ENCODE measurements around the gene CCR9.

Gene CCR9

DNA sequence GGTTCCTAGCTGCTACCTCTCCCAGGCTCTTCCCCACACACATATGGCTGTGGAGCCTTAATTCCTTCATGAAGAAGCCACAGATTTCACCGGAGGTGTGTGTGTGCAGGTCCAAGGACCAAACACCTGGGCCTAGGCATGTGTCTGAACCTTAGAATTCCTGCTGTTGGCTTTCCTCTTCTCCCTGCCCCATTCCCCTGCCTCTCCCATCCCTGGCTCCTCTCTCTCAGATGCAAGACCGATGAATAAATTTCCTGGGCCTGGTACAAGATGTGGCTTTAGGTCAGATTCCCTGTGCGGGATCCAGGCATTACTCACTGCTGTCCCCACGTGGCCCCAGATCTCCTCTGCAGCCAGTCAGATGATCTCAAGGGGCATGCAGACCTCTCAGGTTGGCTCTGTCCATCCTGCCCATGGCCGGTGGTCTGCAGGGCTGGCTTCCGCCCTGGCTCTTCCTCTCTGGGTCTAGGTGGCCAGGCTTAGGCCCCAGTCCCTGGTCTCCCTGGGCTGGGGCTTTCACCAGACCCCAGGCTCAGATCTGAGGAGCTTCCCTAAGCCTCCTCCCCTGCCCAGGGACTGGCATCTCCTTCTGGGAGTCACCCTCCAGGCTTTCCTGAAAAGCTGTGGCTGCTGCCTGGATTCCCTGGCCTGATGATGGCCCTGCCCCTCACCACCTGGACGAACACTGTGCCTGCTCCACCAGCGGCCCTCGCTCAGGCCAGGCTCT lies 20.5 kb downstream of the CCR9 start:
- DNase-seq (ENCODE audit: low spot score) (no peak), ATAC-seq (ENCODE audit: low read depth) (peak; percentile 70; the same call in 2 of the 3 replicates)
- no peak overlapping the region for H3K4me3 ChIP-seq (ENCODE audit: severe bottlenecking)
- H3K36me3 ChIP-seq (ENCODE audit: low read depth) = no peaks in the 10 kb centered on the region
- no peaks in the 10 kb centered on the region for H3K27me3 ChIP-seq (ENCODE audit: insufficient read depth, poor library complexity, severe bottlenecking)
- no peak overlapping the region for H3K27ac ChIP-seq (ENCODE audit: poor library complexity, severe bottlenecking)
- TF ChIP-seq, protein P1, sequence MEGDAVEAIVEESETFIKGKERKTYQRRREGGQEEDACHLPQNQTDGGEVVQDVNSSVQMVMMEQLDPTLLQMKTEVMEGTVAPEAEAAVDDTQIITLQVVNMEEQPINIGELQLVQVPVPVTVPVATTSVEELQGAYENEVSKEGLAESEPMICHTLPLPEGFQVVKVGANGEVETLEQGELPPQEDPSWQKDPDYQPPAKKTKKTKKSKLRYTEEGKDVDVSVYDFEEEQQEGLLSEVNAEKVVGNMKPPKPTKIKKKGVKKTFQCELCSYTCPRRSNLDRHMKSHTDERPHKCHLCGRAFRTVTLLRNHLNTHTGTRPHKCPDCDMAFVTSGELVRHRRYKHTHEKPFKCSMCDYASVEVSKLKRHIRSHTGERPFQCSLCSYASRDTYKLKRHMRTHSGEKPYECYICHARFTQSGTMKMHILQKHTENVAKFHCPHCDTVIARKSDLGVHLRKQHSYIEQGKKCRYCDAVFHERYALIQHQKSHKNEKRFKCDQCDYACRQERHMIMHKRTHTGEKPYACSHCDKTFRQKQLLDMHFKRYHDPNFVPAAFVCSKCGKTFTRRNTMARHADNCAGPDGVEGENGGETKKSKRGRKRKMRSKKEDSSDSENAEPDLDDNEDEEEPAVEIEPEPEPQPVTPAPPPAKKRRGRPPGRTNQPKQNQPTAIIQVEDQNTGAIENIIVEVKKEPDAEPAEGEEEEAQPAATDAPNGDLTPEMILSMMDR (IDR thresholded peaks at IDR 0.05; ENCODE audit: poor library complexity, severe bottlenecking) = peak; percentile 57
- H3K9me3 ChIP-seq (ENCODE audit: severe bottlenecking) = no peaks in the 10 kb centered on the region
- no peaks in the 10 kb centered on the region for H3K4me1 ChIP-seq (ENCODE audit: insufficient read depth, poor library complexity, severe bottlenecking)

DNA sequence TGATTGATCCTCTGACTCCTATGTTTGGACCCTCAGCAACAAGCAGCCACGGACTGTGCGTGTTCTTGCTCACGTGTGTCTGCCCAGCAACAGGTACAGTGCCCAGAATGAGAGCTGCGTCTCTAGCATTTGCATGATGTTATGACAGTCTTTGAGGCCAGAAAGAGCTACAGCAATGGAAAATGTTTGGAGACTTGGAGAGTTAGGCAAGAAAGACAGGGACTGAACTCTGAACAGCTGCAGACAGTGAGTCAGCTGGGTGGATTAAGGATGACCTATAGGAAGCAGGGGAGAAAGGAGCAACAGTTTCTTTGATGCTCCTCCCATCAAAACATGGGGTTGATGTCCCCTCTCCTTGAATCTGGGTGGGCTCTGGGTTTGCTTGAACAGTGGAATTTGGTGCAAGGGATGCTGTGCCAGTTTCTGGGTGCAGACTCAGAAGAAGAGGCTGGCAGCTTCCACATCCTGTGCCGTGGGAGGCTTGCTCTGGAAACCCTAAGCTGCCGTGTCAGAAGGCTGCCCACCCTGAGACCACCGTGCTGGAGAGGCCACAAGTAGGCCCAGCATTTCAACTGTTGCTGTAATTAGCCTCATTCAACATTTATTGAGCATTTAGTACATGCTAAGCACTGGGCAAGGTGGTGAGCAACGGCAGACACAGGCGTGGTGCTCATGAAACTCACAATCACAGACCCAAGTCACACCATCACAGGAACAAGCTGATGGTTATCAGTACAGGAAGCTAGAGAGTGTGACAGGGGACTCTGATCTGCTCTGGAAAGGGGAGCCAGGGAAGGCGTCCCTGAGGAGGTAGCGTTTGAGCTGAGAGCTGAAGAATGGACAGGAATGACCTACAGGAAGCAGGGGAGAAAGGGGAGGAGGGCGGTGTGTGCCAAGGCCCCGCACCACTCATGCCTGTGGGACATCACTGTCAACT lies 21.7 kb downstream of the CCR9 start:
- Histone ChIP-seq H3K4me1 (ENCODE audit: insufficient read depth, poor library complexity, severe bottlenecking) (no peaks in the 10 kb centered on the region), H3K4me3 (ENCODE audit: severe bottlenecking) (no peak overlapping the region), H3K36me3 (ENCODE audit: low read depth) (no peaks in the 10 kb centered on the region), H3K27me3 (ENCODE audit: insufficient read depth, poor library complexity, severe bottlenecking) (no peaks in the 10 kb centered on the region), H3K27ac (ENCODE audit: poor library complexity, severe bottlenecking) (no peak overlapping the region), H3K9me3 (ENCODE audit: severe bottlenecking) (no peaks in the 10 kb centered on the region)
- ATAC-seq (ENCODE audit: low read depth) = no peak
- TF ChIP-seq, protein P1 (IDR thresholded peaks at IDR 0.05; ENCODE audit: poor library complexity, severe bottlenecking) = no peak
- no peak for DNase-seq (ENCODE audit: low spot score)

DNA sequence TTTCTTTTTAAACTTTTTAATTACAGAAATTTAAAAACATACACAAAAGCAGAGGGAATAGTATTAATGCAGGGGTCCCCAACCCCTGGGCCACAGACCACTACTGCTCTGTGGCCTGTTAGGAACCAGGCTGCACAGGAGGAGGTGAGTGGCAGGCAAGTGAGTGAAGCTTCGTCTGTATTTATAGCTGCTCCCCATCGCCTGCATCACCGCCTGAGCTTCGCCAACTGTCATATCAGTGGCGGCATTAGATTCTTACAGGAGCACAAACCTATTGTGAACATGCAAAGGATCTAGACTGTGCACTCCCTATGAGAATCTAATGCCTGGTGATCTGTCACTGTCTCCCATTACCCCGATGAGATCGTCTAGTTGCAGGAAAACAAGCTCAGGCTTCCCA lies 22.4 kb downstream of the CCR9 start:
- no peak for ATAC-seq (ENCODE audit: low read depth)
- no peaks in the 10 kb centered on the region for H3K36me3 ChIP-seq (ENCODE audit: low read depth)
- TF ChIP-seq, protein P1 (IDR thresholded peaks at IDR 0.05; ENCODE audit: poor library complexity, severe bottlenecking) = no peak
- DNase-seq (ENCODE audit: low spot score) = no peak
- H3K27ac ChIP-seq (ENCODE audit: poor library complexity, severe bottlenecking) = no peak overlapping the region
- H3K4me3 ChIP-seq (ENCODE audit: severe bottlenecking) = no peak overlapping the region
- H3K9me3 ChIP-seq (ENCODE audit: severe bottlenecking) = no peaks in the 10 kb centered on the region
- no peaks in the 10 kb centered on the region for H3K27me3 ChIP-seq (ENCODE audit: insufficient read depth, poor library complexity, severe bottlenecking)
- no peaks in the 10 kb centered on the region for H3K4me1 ChIP-seq (ENCODE audit: insufficient read depth, poor library complexity, severe bottlenecking)

DNA sequence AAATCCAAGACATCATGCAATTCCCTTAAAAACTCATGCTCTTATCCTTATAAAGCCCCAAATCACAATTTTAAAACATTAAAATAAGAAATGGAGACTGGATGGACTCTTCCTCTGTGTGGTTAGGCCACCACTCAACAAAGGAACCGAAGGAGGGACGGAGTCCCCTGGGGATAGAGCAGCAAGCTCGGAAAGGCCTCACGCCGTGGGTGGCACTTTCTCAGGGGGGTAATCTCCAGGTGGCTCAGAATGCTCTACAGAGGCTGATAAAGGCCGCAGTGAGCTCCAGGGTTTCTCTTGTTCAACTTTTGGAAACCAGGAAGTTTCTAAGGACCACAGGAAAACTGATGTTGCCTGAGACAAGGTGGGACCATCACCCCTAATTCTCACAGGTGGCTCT lies 23.2 kb downstream of the CCR9 start:
- Histone ChIP-seq H3K9me3 (ENCODE audit: severe bottlenecking) (no peaks in the 10 kb centered on the region), H3K27me3 (ENCODE audit: insufficient read depth, poor library complexity, severe bottlenecking) (no peaks in the 10 kb centered on the region), H3K36me3 (ENCODE audit: low read depth) (no peaks in the 10 kb centered on the region), H3K4me1 (ENCODE audit: insufficient read depth, poor library complexity, severe bottlenecking) (no peaks in the 10 kb centered on the region), H3K4me3 (ENCODE audit: severe bottlenecking) (no peak overlapping the region), H3K27ac (ENCODE audit: poor library complexity, severe bottlenecking) (no peak overlapping the region)
- ATAC-seq (ENCODE audit: low read depth) = no peak
- no peak for DNase-seq (ENCODE audit: low spot score)
- TF ChIP-seq, protein P1 (IDR thresholded peaks at IDR 0.05; ENCODE audit: poor library complexity, severe bottlenecking) = no peak
